Measurements from ENCODE around the gene TBX20.
"Not testable (repeated sequence)": the region's sequence is repeated elsewhere in the genome, so short reads cannot be mapped to it uniquely, and the experiment has no call there.

The TBX20 gene

GRCh38 chr7:35222445-35222844 is 31.5 kb downstream of the TBX20 start:
- not testable (repeated sequence) for DNase-seq (ENCODE audit: extremely low read depth in 1 of 2, low read depth in 1 of 2)

GRCh38 chr7:35220176-35220575 is 33.7 kb downstream of the TBX20 start:
- DNase-seq (ENCODE audit: extremely low read depth in 1 of 2, low read depth in 1 of 2), result not testable (repeated sequence)

DNA sequence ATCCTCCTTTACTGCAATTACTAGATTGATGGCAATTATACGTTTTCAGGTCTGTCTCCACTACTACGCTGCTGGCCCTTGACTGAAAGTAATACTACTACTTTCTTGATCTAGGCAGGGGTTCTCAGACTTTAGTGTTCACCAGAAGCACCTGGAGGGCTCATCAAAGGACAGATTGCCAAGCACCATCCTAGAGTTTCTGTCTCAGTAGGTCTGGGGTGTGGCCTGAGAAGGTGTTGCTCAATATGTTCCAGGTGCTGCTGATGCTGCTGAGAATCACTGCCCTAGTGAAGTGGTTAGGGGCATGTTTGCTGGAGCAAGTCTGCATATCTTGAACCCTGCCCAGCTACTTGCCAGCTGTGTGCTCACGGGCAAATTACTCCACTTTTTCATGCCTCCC is 37.9 kb downstream of the TBX20 start:
- DNase-seq (ENCODE audit: extremely low read depth in 1 of 2, low read depth in 1 of 2), result not testable (repeated sequence)

DNA sequence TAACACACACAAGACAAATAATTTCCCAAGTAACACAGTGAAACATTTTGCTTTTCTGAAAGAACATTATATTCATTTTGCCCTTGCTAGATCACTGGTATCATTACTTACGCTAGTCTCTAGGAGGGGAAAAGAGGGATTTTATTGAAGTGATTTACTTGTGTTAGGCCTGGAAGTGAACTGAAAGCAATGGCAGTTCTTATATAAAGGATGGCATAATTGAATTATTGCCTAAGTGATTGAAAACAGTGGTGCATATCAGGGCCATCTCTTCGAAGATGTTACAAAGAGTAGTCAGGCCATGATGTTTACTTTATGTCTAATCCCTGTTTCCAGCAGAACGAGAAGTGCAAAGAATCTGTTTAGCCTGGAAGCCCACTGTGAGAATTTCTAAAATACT is 38.8 kb downstream of the TBX20 start:
- DNase-seq (ENCODE audit: extremely low read depth in 1 of 2, low read depth in 1 of 2), result not testable (repeated sequence)

GRCh38 chr7:35206924-35207323 is 47.0 kb downstream of the TBX20 start:
- not testable (repeated sequence) for DNase-seq (ENCODE audit: extremely low read depth in 1 of 2, low read depth in 1 of 2)

- not testable (repeated sequence) for DNase-seq (ENCODE audit: extremely low read depth in 1 of 2, low read depth in 1 of 2)
Measured at GRCh38 chr7:35204850-35205249, 49.0 kb downstream of the TBX20 start.

DNA sequence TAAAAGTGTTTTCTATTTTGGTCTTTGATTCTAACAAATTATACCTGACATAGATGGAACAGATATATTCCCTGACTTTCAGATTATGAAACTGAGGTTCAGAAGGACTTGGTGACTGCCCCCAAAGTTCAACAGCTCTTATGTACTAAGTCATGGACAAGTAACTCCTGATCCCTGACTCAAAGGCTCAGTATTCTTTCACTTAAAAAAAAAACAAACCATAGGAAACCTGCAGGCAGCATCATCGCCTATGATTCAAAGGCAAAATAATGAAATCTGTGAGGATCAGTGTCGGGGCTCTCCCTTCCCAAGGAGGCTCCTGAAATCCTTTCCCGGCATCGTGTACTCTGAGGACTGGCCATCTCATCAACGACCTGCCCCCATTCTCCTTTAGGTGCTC is 49.9 kb downstream of the TBX20 start:
- DNase-seq (ENCODE audit: extremely low read depth in 1 of 2, low read depth in 1 of 2), result not testable (repeated sequence)

GRCh38 chr7:35202353-35202752 is 51.5 kb downstream of the TBX20 start:
- not testable (repeated sequence) for DNase-seq (ENCODE audit: extremely low read depth in 1 of 2, low read depth in 1 of 2)

GRCh38 chr7:35200170-35200569 is 53.7 kb downstream of the TBX20 start:
- not testable (repeated sequence) for DNase-seq (ENCODE audit: extremely low read depth in 1 of 2, low read depth in 1 of 2)

- DNase-seq (ENCODE audit: extremely low read depth in 1 of 2, low read depth in 1 of 2), result not testable (repeated sequence)
Measured at GRCh38 chr7:35198370-35199140, 55.3 kb downstream of the TBX20 start.

- not testable (repeated sequence) for DNase-seq (ENCODE audit: extremely low read depth in 1 of 2, low read depth in 1 of 2)
Measured at GRCh38 chr7:35191571-35191970, 62.3 kb downstream of the TBX20 start.

DNA sequence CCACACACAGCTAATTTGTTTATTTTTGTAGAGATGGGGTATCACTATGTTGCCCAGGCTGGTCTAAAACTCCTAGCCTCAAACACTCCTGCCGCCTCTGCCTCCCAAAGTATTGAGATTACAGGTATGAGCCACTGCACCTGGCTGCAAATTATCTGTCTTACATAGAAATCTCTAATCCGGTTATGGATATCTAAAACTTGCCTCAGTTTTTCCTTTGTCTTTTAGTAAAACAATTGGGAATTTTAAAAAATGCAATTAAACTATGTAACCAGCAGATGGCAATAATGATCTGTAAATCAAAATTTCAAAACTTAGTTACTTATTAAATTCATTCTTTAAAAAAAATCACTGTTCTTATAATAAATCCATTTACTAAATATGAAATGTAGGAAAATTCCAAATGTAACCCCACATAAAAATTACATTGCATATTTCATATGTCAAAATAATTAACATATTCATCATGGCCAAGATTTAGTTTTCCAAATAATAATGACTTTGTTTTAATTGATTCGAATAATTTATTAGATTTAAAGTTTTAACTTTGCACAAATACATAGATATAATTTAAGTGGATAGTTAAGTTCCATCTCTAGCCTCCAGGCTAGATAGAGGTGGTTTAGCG is 63.6 kb downstream of the TBX20 start:
- DNase-seq (ENCODE audit: extremely low read depth in 1 of 2, low read depth in 1 of 2), result not testable (repeated sequence)

DNA sequence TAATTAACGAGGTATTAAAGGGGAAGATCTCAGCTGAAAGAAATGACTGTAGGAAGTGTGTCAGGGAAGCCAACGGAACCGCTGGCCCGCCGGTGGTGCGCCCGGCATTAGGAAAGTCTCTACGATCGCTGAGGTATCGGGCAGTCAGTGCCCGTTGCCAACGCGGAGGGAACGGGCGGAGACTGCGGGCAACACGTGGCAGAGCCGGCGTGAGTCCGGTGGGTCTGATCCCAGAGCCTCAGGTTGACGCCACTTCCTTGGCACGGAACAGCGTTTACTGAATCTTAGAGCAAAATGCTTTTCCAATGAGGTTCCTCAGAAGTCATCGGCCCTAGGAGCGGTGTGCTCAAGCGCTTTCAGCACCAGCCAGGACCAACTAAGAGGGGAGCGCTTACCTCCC is 67.1 kb downstream of the TBX20 start:
- DNase-seq (ENCODE audit: extremely low read depth in 1 of 2, low read depth in 1 of 2), result not testable (repeated sequence)

- DNase-seq (ENCODE audit: extremely low read depth in 1 of 2, low read depth in 1 of 2), result no peak
Measured at GRCh38 chr7:35185908-35186731, 67.8 kb downstream of the TBX20 start.

- not testable (repeated sequence) for DNase-seq (ENCODE audit: extremely low read depth in 1 of 2, low read depth in 1 of 2)
Measured at GRCh38 chr7:35185578-35185907, 68.4 kb downstream of the TBX20 start.

- DNase-seq (ENCODE audit: extremely low read depth in 1 of 2, low read depth in 1 of 2), result not testable (repeated sequence)
Measured at GRCh38 chr7:35184961-35185360, 68.9 kb downstream of the TBX20 start.

GRCh38 chr7:35183873-35184503 is 69.9 kb downstream of the TBX20 start:
- DNase-seq (ENCODE audit: extremely low read depth in 1 of 2, low read depth in 1 of 2), result not testable (repeated sequence)

DNA sequence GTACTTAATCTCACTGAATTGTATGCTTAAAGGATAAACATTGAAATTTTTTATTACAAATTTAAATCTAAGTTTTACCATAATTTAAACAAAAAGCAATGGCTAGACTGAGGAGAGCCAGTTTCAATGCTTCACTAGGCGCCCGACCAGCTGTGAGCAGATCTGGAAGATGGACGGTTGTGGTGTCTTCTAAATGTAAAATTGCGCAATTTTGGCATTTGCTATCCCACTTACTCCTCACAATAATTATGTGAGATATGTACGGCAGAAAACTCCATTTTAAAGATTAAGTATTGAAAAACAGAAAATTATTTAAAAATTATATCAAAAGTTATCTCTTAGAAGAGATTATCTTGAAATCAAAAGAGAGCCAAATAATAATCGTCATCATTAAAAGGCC is 73.2 kb downstream of the TBX20 start:
- DNase-seq (ENCODE audit: extremely low read depth in 1 of 2, low read depth in 1 of 2), result not testable (repeated sequence)

GRCh38 chr7:35173176-35173575 is 80.7 kb downstream of the TBX20 start:
- not testable (repeated sequence) for DNase-seq (ENCODE audit: extremely low read depth in 1 of 2, low read depth in 1 of 2)

DNA sequence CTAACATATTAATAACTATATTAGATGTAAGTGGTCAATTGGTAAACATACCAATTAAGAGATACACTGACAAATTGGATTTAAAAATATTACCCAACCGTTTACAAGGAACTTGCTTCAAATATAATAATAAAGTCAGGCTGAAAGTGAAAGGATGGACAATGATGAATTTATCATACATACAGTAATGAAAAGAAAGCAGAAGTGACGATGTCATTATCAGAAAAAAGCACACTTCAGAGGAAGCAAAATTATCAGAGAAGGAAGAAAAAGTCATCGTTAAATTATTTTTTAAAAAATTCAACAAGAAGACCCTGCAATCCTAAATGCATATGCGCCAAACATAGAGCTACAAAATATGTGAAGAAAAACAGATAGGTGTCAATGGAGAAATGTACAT is 81.8 kb downstream of the TBX20 start:
- DNase-seq (ENCODE audit: extremely low read depth in 1 of 2, low read depth in 1 of 2), result not testable (repeated sequence)

- not testable (repeated sequence) for DNase-seq (ENCODE audit: extremely low read depth in 1 of 2, low read depth in 1 of 2)
Measured at GRCh38 chr7:35167658-35168057, 86.2 kb downstream of the TBX20 start.
